Measurements from ENCODE around the gene CHPT1.
"Not testable (repeated sequence)": the region's sequence is repeated elsewhere in the genome, so short reads cannot be mapped to it uniquely, and the experiment has no call there.

CHPT1 gene

GRCh38 chr12:101670007-101670671 lies 27.3 kb upstream of the CHPT1 start:
- H3K4me1 Mint-ChIP-seq (ENCODE audit: low read depth in 2 of 2): peaks cover 16 to 19% of the 10 kb centered on the region in 2 donors
- no peak overlapping the region for H3K4me3 Mint-ChIP-seq
- peaks cover 10 to 13% of the 10 kb centered on the region in 2 donors for H3K27me3 Mint-ChIP-seq
- ATAC-seq (replicated peaks) (peak; percentile 75), DNase-seq (peak; percentile 40 to 52 (median 43))
- no peaks in the 10 kb centered on the region for H3K36me3 Mint-ChIP-seq (ENCODE audit: insufficient read depth)
- H3K27ac Mint-ChIP-seq: peak overlapping the region in 1 of 2 donors; percentile 25
- no peaks in the 10 kb centered on the region for H3K9me3 Mint-ChIP-seq

- H3K4me3 Mint-ChIP-seq: peak overlapping the region; percentile 56 to 60
- ATAC-seq (replicated peaks): peak; percentile 85
- peak overlapping the region; percentile 10 to 80 for H3K27ac Mint-ChIP-seq
- no peaks in the 10 kb centered on the region for H3K9me3 Mint-ChIP-seq
- peaks cover 16 to 19% of the 10 kb centered on the region in 2 donors for H3K4me1 Mint-ChIP-seq (ENCODE audit: low read depth in 2 of 2)
- H3K36me3 Mint-ChIP-seq (ENCODE audit: insufficient read depth): no peaks in the 10 kb centered on the region
- peak; percentile 35 to 38 (median 35) for DNase-seq
- peaks cover 0 to 4% of the 10 kb centered on the region in 2 donors for H3K27me3 Mint-ChIP-seq
Measured at GRCh38 chr12:101671157-101671791, 26.2 kb upstream of the CHPT1 start.

GRCh38 chr12:101671833-101672232 lies 25.6 kb upstream of the CHPT1 start:
- DNase-seq: no peak
- Mint-ChIP-seq H3K4me3 (peak overlapping the region; percentile 56 to 60), H3K4me1 (ENCODE audit: low read depth in 2 of 2) (peaks cover 16 to 19% of the 10 kb centered on the region in 2 donors), H3K9me3 (no peaks in the 10 kb centered on the region), H3K36me3 (ENCODE audit: insufficient read depth) (no peaks in the 10 kb centered on the region), H3K27ac (peak overlapping the region; percentile 10 to 80), H3K27me3 (no peaks in the 10 kb centered on the region)
- ATAC-seq (replicated peaks): peak; percentile 2

GRCh38 chr12:101675555-101675954 lies 21.9 kb upstream of the CHPT1 start:
- no peak overlapping the region for H3K4me3 Mint-ChIP-seq
- H3K9me3 Mint-ChIP-seq: no peaks in the 10 kb centered on the region
- no peaks in the 10 kb centered on the region for H3K36me3 Mint-ChIP-seq (ENCODE audit: insufficient read depth)
- ATAC-seq (replicated peaks) (no peak), DNase-seq (no peak)
- H3K4me1 Mint-ChIP-seq (ENCODE audit: low read depth in 2 of 2): peaks cover 18 to 25% of the 10 kb centered on the region in 2 donors
- peaks cover 0 to 7% of the 10 kb centered on the region in 2 donors for H3K27me3 Mint-ChIP-seq
- H3K27ac Mint-ChIP-seq: no peak overlapping the region

- not testable (repeated sequence) for ATAC-seq (replicated peaks)
Measured at GRCh38 chr12:101676497-101676896, 20.9 kb upstream of the CHPT1 start.

GRCh38 chr12:101678081-101678480 lies 19.4 kb upstream of the CHPT1 start:
- no peak overlapping the region for H3K27ac Mint-ChIP-seq
- H3K4me3 Mint-ChIP-seq: no peak overlapping the region
- H3K4me1 Mint-ChIP-seq (ENCODE audit: low read depth in 2 of 2): peaks cover 6 to 9% of the 10 kb centered on the region in 2 donors
- no peak for DNase-seq
- H3K9me3 Mint-ChIP-seq: no peaks in the 10 kb centered on the region
- ATAC-seq (replicated peaks): peak; percentile 86
- peaks cover 0 to 7% of the 10 kb centered on the region in 2 donors for H3K27me3 Mint-ChIP-seq
- no peaks in the 10 kb centered on the region for H3K36me3 Mint-ChIP-seq (ENCODE audit: insufficient read depth)

More at GRCh38 chr12:101676497-101676896, 20.9 kb upstream of the CHPT1 start:
- not testable (repeated sequence) for DNase-seq; H3K27me3 Mint-ChIP-seq; H3K27ac Mint-ChIP-seq; H3K4me3 Mint-ChIP-seq; H3K36me3 Mint-ChIP-seq (ENCODE audit: insufficient read depth); H3K9me3 Mint-ChIP-seq
- peaks cover 14 to 18% of the 10 kb centered on the region in 2 donors for H3K4me1 Mint-ChIP-seq (ENCODE audit: low read depth in 2 of 2)

- Mint-ChIP-seq H3K4me1 (ENCODE audit: low read depth in 2 of 2) (peaks cover 6 to 9% of the 10 kb centered on the region in 2 donors), H3K36me3 (ENCODE audit: insufficient read depth) (no peaks in the 10 kb centered on the region), H3K4me3 (no peak overlapping the region), H3K27me3 (peaks cover 0 to 7% of the 10 kb centered on the region in 2 donors), H3K27ac (no peak overlapping the region), H3K9me3 (no peaks in the 10 kb centered on the region)
- ATAC-seq (replicated peaks): no peak
- no peak for DNase-seq
Measured at GRCh38 chr12:101680240-101680639, 17.2 kb upstream of the CHPT1 start.

- H3K27me3 Mint-ChIP-seq: peaks cover 0 to 7% of the 10 kb centered on the region in 2 donors
- H3K36me3 Mint-ChIP-seq (ENCODE audit: insufficient read depth): no peaks in the 10 kb centered on the region
- ATAC-seq (replicated peaks) (no peak), DNase-seq (no peak)
- H3K4me1 Mint-ChIP-seq (ENCODE audit: low read depth in 2 of 2): peaks cover 6 to 9% of the 10 kb centered on the region in 2 donors
- no peak overlapping the region for H3K4me3 Mint-ChIP-seq
- no peak overlapping the region for H3K27ac Mint-ChIP-seq
- no peaks in the 10 kb centered on the region for H3K9me3 Mint-ChIP-seq
Measured at GRCh38 chr12:101680647-101681046, 16.8 kb upstream of the CHPT1 start.

GRCh38 chr12:101681627-101682026 lies 15.8 kb upstream of the CHPT1 start:
- DNase-seq; H3K27me3 Mint-ChIP-seq; H3K4me1 Mint-ChIP-seq (ENCODE audit: low read depth in 2 of 2); H3K4me3 Mint-ChIP-seq; H3K27ac Mint-ChIP-seq; H3K9me3 Mint-ChIP-seq; H3K36me3 Mint-ChIP-seq (ENCODE audit: insufficient read depth); ATAC-seq (replicated peaks): not testable (repeated sequence)

GRCh38 chr12:101685092-101685491 lies 12.3 kb upstream of the CHPT1 start:
- Mint-ChIP-seq H3K4me3 (no peak overlapping the region), H3K36me3 (ENCODE audit: insufficient read depth) (no peaks in the 10 kb centered on the region), H3K4me1 (ENCODE audit: low read depth in 2 of 2) (no peaks in the 10 kb centered on the region), H3K27ac (no peak overlapping the region), H3K9me3 (no peaks in the 10 kb centered on the region), H3K27me3 (no peaks in the 10 kb centered on the region)
- DNase-seq (no peak), ATAC-seq (replicated peaks) (no peak)

- Mint-ChIP-seq H3K4me3 (no peak overlapping the region), H3K27me3 (no peaks in the 10 kb centered on the region), H3K36me3 (ENCODE audit: insufficient read depth) (no peaks in the 10 kb centered on the region), H3K9me3 (no peaks in the 10 kb centered on the region), H3K27ac (no peak overlapping the region), H3K4me1 (ENCODE audit: low read depth in 2 of 2) (no peaks in the 10 kb centered on the region)
- DNase-seq (no peak), ATAC-seq (replicated peaks) (no peak)
Measured at GRCh38 chr12:101686176-101686575, 11.3 kb upstream of the CHPT1 start.

GRCh38 chr12:101690544-101691098 lies 6.8 kb upstream of the CHPT1 start:
- no peak for ATAC-seq (replicated peaks)
- Mint-ChIP-seq H3K4me3 (no peak overlapping the region), H3K27me3 (no peaks in the 10 kb centered on the region)

GRCh38 chr12:101691503-101692096 lies 5.8 kb upstream of the CHPT1 start:
- Mint-ChIP-seq H3K9me3 (no peaks in the 10 kb centered on the region), H3K4me1 (ENCODE audit: low read depth in 2 of 2) (peaks cover 2 to 3% of the 10 kb centered on the region in 2 donors), H3K27me3 (no peaks in the 10 kb centered on the region), H3K27ac (no peak overlapping the region), H3K4me3 (no peak overlapping the region), H3K36me3 (ENCODE audit: insufficient read depth) (no peaks in the 10 kb centered on the region)
- DNase-seq: no peak
- ATAC-seq (replicated peaks): no peak

More at GRCh38 chr12:101690544-101691098, 6.8 kb upstream of the CHPT1 start:
- Mint-ChIP-seq H3K9me3 (no peaks in the 10 kb centered on the region), H3K27ac (no peak overlapping the region), H3K4me1 (ENCODE audit: low read depth in 2 of 2) (no peaks in the 10 kb centered on the region), H3K36me3 (ENCODE audit: insufficient read depth) (no peaks in the 10 kb centered on the region)
- DNase-seq: no peak
